ENCODE data around the gene BMAL1.

BMAL1 gene

DNA sequence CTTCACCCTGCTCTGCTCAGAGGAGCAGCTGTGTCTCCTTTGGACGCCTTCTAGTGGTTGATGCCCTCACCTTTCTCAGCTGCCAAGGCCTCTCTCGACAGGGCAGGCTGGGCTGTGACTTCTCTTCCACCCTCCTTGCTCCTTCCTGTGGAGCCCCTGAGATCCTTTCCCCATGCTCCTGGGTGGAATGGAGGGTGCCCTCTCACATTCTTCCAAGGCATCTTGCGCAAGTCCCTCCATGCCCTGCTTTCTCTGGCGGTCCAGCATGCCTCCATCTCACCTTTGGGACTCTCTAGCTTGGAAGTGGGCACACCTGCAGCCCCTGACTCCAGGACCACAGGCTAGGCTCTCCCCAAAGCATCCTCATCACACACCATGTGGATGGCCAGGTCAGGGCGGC lies 68.9 kb downstream of the BMAL1 start:
- DNase-seq = no peak

DNA sequence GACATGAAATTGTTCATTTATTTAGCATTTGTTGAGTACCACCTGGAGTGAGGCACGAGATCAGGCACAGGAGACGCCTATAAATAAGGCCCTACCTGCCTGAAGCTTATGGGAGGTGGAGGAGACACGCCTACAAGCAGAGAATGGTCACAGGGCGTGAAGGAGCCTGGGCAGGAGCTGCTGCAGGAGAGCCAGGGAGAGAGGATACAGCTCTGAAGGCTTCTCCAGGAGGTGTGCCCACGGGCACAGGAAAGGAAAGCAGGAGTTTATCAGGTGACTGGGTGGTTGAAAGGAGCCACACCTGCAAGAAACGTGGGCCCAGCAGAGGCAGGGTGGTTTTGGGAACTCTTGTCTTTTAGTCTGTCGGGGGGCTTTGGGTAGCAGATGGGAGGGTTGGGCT lies 70.3 kb downstream of the BMAL1 start:
- DNase-seq = no peak

DNA sequence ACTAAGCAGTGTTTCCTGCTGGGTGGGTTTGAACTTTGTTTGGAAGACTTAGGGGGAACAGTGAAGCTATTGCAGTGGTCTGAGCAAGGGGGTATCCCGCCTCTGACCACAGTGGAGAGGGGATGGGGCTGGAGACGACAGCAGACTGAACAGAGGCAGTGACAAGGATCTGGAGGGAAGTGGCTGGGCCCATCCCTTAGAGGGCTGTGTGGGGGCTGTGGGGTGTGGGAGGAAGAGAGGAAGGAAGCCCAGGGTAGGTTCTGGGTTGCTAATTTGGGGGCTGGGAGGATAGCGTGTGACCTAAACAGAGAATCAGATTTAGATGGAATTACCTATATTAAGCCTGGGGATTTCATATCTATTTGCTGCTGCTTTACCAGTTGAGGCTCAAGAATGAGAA lies 70.7 kb downstream of the BMAL1 start:
- DNase-seq = no peak

DNA sequence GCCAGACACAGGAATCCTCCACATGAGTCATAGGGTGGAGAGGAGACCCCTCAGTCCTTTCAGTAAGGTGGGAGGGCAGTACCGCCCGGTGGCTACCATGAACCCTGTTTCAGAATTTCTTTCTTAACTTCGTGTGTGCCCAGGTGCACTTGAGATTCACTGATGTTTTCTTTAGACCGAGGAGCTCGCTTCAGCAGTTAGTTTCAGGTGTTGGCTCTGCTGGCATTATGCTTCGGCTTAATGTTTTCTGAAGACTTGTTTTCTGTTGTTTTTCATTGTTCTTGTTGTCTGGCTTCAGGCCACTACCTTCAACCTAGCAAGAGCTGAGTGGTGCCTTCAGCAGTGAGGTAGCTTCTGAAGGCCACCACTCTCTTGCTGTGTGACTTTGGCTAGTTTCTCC lies 71.5 kb downstream of the BMAL1 start:
- no peak for DNase-seq

DNA sequence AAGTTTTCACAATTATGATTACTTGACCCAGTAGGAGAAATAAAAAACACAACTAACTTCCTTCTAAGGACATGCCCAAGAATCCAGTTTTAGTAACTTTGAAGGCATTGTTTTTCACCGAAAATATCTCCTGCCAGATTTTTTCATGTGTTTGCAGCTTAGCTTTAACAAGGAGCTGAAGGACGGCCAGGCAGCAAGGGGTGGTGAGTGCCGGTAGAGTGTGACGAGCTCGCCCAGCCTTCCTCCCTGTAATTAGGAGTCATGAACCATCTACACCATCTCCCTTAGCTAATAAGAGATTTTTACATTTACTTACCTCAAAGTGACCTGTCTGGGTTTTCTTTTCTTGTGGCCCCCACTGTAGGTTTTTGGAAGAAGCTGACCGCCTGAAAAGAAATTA lies 72.0 kb downstream of the BMAL1 start:
- no peak for DNase-seq

DNA sequence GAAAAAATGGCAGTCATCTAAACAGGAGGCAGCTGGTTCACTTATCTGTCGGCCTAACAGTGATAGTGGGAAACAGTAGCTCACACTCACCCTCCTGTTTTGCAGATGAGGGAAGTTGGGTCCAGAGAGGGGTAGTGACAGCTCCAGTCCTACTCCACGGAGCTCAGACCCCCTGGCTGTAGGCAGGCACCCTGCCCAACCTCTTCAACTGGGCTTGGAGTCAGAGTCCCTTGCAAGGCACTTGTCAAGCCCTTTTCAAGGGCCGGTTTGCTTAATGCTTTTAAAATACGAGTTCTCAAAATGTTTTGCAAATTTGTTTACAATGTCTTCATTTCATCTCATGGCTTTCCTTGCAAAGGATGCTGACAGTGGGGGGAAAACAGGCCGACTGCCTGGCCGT lies 75.1 kb downstream of the BMAL1 start:
- DNase-seq = no peak

DNA sequence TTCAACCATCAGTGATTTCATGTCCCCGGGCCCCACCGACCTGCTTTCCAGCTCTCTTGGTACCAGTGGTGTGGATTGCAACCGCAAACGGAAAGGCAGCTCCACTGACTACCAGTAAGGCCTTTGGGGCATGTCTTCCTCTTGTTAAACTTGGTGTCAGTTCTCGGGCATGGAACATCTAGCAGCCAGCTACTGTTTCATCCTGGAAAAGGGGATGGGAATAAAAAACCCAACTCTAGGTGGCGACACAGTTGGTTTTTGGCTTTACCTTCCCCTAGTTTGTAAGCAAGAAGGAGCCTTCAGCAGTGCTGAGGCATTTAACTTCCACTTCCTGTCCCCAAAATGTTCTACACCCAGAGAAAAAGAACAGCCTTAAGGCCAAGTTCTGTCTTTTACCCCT lies 76.7 kb downstream of the BMAL1 start:
- DNase-seq = no peak

DNA sequence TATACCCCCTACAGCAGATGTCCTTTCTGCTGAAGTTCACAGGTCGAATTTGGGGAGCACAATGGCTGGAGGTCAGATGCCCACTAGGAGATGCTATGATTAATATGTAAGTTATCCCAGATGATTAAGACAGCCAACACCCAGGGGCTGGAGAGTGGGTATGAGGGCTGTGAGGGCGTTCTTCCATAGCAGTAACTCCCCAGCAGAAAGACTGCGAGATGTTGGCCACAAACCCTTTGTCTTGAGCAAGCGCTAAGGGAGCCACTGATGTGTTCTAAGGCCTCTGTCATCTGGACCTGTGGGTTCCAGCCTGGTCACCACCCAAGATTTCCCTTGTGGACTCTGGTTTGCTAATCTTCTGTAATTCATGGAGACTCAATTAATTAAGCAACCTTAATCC lies 77.6 kb downstream of the BMAL1 start:
- no peak for DNase-seq

DNA sequence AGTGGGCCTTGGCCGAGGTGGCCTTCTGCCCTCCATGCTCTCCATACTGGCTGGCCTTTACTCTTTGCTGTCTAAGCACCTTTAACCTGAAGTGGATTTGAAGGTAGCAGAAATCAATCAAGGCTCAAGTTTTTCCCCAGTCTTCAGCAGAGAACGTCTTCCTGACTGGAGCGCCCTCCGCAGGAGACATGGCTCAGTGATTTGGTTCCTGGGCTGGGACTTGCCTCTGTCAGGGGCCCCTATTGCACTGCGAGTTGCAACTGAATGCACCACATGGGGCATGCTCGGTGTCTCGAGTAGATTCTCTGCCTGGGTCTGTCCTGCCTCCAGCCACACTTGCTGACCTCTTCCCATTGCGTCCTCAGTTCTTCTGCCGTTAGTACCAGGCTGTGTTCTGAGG lies 79.6 kb downstream of the BMAL1 start:
- DNase-seq = no peak

DNA sequence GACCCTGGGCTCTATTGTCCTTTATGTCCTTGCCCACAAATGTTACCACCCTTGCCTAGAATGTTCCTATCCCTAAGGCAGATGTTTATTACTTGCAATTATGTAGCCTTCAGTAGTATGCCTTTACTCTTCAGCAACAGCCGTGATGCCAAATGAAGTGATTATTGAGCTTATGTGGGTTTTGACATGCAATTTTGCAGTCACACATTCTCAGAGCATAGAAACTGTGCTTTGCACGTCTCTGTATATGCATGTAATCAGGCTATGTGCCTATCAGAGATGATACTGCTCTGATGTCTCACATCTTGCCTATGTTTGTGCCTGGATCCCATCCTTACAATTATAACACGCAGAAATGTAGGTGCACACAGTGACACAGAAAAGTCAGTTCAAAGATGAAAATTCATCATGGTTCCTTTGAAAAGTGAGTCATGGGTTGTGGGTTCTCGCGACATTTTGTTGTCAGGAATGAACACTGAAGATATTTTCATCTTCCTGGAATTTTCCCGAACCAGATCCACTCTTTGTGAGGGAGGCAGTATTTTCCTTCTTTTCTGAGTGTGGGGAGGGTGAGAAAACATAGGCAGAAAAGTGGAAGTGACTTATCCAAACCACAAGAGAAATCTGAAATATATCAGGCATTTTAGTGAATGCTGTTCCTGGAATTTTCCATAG lies 81.1 kb downstream of the BMAL1 start:
- no peak for DNase-seq

DNA sequence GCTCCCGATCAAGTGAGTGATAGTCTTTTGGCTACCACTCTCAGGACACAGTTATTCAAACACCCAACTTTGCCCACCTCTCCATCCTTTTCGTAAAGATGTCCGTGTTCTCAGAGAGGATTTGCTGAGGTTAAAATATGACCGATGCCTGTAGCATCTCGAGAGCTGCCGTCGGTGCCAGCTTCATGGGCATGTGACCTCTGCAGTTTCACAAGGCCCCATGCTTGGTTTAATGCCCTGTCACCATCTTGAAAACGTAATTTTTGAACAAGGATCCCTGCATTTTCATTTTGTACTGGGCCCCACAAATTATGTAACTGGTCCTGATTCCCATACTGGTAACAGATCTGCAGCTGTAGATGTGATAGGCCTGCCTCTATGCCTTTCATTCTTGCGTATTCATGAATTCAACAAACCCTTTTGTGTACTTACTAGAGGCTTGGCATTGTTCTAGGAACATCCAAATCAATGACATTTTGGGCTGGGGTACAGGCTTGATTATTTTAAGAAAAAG lies 85.1 kb downstream of the BMAL1 start:
- no peak for DNase-seq

DNA sequence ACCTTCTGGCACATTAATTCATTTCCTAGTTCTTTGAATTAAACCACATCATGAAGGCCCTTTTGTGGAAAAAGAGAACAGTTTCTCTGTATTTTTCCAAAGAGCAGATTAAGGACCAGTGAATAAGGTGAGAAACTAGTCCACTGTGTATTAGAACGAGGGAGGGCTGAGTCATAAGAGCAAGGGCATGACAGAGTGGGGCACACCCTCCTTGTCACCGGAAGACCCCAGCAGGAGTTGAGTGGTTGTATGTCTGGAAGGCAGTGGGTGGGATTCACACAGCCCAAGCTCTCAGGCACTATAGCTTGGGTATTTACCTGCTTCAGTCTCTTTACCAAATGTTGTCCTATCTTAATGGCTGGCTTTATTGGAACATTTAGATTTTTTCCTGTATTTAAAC lies 86.8 kb downstream of the BMAL1 start:
- no peak for DNase-seq

DNA sequence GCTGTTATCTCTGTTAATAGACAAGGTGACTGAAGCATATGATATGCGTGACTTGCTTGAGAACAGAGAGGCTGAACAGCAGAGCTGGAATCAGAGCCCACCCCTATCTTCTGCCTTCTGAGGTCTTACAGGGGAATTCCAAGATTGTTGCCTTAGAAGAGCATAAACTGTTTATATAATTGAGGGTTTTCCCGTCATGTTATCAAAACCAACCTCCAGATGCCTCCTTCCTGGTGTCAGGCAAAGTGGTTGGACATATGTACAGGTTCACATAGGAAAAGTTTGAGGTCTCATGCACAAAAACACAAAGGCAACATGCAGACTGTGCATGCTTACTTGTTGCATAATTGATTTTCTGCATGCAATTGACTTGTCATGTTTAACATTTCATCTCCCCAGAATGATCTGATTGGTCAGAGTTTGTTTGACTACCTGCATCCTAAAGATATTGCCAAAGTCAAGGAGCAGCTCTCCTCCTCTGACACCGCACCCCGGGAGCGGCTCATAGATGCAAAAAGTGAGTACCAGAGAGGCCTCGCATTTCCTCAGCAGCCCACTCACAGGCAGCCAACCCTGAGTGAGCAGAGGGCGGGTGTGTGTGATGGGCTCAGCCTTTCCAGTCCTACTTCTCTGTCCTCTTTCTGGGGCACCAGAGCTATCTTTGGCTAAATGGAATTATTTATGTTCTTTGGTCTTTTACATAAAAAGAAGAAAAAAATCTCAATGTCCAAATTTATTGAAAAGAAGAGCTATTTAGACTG lies 88.9 kb downstream of the BMAL1 start:
- no peak for DNase-seq

DNA sequence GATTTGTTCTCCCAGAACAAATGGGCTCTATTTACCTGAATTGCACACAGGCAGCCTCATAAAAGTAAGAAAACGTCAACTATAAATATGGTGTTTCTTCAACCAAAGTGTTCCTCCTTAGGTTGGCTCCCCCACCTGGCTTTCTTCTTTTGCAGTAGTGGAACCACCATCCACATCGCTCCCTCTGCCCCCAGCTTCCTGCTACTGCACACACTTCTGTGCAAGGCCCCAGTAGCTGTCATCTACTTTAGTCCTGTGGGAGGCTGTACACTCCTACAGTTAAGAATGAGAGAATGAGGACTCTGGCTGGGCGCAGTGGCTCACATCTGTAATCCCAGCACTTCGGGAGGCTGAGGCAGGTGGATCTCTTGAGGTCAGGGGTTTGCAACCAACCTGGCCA lies 89.5 kb downstream of the BMAL1 start:
- no peak for DNase-seq

DNA sequence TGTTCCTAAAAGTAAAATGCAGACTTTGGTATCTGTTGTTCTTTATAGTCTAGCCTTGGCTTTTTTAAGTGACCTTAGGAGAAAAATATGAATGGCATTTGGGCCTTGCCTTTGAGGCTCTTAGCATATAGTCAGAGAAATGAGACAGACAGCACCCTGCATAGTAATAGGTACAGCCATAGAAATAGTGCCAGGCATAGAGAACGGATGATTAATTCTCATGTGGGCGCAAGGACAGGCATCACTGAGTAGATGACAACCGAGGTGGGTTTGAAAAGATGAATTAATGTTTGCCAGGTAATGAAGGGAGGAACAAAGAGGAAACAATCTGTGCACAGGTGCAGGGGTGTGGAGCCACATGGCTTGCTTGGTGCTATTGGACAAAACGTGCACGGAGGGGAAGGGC lies 90.5 kb downstream of the BMAL1 start:
- DNase-seq = no peak

DNA sequence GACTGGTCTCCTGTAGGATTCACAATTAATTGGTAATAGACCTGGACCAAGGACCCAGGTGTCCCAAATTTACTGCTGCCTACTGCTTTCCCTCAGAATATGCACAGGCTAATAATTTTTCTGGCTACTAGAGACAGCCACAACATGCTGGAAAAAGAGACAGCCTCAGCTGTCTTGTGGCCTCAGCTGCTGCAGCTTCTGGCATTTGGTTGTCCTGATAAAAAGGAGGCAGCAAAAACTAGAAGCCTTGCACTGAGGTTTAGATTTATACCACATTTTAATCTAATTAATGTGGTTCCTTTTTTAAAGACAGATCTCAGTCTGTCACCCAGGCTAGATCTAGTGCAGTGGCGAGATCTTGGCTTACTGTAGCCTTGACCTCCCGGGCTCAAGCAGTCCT lies 95.6 kb downstream of the BMAL1 start:
- DNase-seq = no peak

DNA sequence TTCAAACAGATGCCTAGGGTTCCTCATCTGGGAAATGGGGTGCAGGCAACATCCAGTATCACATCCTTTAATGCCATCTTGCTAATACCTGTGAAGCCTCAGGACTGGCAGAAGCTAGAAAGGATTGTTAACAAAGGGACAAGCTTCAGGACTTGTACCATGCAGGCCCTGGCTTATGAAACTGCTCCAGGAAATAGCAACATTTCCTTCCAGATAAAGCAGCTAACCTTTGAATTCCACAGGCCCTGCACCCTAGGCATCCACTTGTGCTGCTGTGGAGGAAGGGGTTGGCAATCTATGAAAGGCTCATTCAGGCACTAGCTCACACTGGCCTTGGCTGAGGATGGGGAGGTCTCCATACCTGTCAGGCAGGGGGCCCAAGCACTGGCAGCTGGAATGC lies 98.2 kb downstream of the BMAL1 start:
- no peak for DNase-seq

DNA sequence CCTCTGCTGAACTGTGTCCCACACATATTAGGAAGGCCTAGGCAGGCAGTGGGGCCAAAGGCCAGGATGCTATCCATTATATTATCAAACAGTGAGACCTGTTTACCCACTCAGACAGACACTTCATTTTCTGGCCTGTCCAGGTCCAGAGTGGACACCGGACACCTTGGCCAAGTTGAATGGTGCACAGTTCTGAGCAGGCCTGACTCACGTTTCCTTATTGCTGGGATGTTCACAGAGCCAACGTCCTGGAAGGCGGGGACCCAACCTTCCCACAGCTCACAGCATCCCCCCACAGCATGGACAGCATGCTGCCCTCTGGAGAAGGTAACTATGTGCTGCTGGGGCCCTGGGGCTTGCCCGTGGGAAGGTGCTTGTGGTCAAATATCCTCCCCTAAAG lies 98.8 kb downstream of the BMAL1 start:
- DNase-seq = no peak

DNA sequence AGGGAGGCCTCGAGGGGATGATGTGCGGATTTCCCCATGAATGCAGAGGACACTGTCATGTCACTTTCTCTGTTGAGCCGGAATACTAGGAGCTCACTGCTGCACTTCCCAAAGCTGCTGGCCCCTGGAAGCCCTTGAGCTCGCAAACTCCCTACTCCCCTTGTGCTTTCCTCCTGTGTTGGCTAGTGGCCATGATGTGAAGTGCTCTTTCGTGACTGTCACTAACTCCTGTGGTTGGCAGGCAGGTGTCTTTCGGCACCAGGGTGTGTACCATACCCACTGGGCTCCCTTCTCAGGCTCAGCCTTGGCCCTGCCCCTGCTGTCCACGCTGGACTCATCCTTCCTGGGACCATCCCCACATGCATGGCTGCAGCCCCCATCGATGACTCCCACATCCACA lies 99.2 kb downstream of the BMAL1 start:
- DNase-seq = no peak

DNA sequence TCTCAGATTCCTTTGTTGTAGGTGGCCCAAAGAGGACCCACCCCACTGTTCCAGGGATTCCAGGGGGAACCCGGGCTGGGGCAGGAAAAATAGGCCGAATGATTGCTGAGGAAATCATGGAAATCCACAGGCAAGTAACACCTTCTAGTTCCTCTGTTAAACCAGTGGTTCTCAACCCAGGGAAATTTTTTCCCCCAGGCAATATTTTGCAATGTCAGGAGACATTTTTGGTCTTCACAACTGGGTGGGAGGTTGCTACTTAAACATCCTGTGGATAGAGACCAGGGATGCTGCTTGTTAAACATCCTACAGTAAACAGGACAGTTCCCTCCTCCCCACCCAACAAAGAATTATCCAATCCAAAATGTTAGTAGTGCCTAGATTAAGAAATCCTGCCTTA lies 100.7 kb downstream of the BMAL1 start:
- DNase-seq = no peak

DNA sequence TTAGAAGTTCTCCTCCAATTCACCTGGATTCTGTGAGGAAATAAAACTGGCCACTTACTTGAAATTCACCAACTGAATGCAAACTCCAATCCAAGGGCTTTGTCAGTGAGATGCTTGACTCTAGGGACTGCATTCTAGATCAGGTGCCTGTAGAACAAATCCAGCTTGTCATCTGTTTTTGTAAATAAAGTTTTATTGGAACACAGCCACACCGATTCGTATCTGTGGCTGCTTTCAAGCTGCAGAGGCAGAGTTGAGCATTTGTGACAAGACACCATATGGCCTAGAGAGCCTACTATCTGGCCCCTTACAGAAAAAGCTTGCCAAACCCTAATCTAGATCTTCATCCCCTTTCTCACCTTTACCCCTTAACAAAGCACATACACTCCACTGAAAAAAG lies 103.1 kb downstream of the BMAL1 start:
- no peak for DNase-seq

DNA sequence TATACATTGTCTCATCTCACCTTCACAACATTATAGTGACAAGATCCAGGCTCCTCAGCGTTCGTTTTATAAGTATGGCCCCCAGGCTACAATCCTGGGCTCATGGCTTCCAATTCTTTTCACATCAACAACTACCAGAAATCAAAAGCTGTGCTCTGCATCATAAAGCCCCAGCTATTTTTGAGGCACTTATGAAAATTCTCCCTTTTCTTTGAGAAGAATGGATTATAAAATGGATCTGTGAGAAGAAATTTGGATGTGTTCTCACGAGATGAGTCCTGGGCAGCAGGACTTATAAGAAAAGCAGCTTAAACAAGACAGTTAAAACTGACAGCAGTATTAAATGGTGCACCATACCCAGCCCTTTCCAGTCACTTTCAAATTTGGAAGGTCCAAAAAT lies 105.2 kb downstream of the BMAL1 start:
- no peak for DNase-seq

DNA sequence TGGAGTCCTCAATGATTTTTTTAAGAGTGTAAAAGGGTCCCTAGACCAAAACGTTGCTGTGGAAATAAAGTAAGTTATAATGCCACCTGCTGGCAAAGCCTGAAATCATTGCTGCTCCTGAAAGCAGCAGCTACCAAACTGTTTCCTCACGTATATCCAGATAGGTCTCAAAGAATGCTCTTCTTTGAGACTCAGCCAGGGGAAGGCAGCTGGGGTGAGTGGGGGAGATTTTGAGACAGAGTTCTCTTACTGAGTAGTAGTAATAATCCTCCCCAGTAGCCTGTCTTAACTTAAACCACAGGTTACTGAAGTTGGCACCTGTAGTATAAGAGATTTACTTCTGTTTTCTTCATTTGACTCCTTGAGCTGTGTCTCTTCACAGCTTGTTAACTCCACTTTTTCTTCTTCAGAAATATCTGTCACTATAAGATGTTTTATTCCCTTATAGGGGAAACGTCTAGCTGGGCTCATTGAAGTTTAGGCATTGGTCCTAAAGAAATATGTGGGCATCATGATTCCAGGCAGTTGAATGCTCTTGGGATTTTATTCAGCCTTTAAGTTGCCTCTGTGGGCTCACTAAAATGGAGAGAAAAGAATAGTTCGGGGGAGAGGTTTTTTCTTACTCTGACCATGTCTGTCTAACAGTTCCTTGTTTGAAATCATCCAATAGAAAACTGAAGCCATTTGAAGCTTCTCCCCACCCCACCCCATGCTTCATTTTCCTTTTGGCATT lies 107.5 kb downstream of the BMAL1 start:
- DNase-seq = no peak

DNA sequence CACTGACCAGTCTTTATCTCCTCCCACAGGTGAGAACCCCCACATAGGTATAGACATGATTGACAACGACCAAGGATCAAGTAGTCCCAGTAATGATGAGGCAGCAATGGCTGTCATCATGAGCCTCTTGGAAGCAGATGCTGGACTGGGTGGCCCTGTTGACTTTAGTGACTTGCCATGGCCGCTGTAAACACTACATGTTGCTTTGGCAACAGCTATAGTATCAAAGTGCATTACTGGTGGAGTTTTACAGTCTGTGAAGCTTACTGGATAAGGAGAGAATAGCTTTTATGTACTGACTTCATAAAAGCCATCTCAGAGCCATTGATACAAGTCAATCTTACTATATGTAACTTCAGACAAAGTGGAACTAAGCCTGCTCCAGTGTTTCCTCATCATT lies 109.0 kb downstream of the BMAL1 start:
- DNase-seq = no peak

All from T-helper 9 cell (primary cell).